Endodermal cell (in vitro differentiated cells): Measurements from ENCODE around the gene CLDN18. TPM values are rescaled to one million over a fixed set of nuclear protein-coding genes. Genes with fewer than 3 reads are reported as not detected.

ENCODE experiments used
- DNase-seq: peaks from one replicate; pipeline ENCODE4 v3.0.0-alpha.2; 2017
- H3K27ac ChIP-seq: 2 replicates; pipeline ENCODE4 v1.5.1; 2013; ENCODE audit warnings: mild to moderate bottlenecking, low read depth, low read length, moderate library complexity
- H3K27me3 ChIP-seq: 2 replicates; pipeline ENCODE4 v1.6.1; 2013; ENCODE audit warnings: mild to moderate bottlenecking, low read length, moderate library complexity; ENCODE audit not compliant: insufficient read depth, control insufficient read depth, poor library complexity, severe bottlenecking
- H3K36me3 ChIP-seq: 2 replicates; pipeline ENCODE4 v1.7.0; 2013; ENCODE audit warnings: mild to moderate bottlenecking, low read length, moderate library complexity; ENCODE audit not compliant: control insufficient read depth, insufficient read depth
- H3K4me1 ChIP-seq: one replicate; pipeline ENCODE4 v1.7.0; 2013; ENCODE audit warnings: low read length; ENCODE audit not compliant: control insufficient read depth, insufficient read depth
- H3K4me3 ChIP-seq: 2 replicates; pipeline ENCODE4 v1.5.1; 2013; ENCODE audit warnings: mild to moderate bottlenecking, low read length, moderate library complexity
- H3K9ac ChIP-seq: 2 replicates; pipeline ENCODE4 v1.6.1; 2013; ENCODE audit warnings: mild to moderate bottlenecking, low read length, moderate library complexity; ENCODE audit not compliant: poor library complexity, severe bottlenecking; ENCODE audit errors: extremely low read depth
- H3K9me3 ChIP-seq: 2 replicates; pipeline ENCODE4 v1.6.1; 2013; ENCODE audit warnings: mild to moderate bottlenecking, low read length, moderate library complexity; ENCODE audit not compliant: control insufficient read depth
- H3K27ac Mint-ChIP-seq: 2 replicates; pipeline ENCODE4 v1.8.0; 2020; ENCODE audit warnings: mixed read lengths
- H3K27me3 Mint-ChIP-seq: 2 replicates; pipeline ENCODE4 v1.8.0; 2021; ENCODE audit warnings: mild to moderate bottlenecking, mixed read lengths; ENCODE audit not compliant: insufficient read depth
- H3K36me3 Mint-ChIP-seq: 2 replicates; pipeline ENCODE4 v1.8.0; 2020; ENCODE audit warnings: low read depth, mixed read lengths
- H3K4me1 Mint-ChIP-seq: 2 replicates; pipeline ENCODE4 v1.8.0; 2020; ENCODE audit warnings: mixed read lengths
- H3K4me3 Mint-ChIP-seq: 2 replicates; pipeline ENCODE4 v1.8.0; 2020; ENCODE audit warnings: mild to moderate bottlenecking, moderate library complexity, mixed read lengths
- H3K9me3 Mint-ChIP-seq: 2 replicates; pipeline ENCODE4 v1.8.0; 2020; ENCODE audit warnings: mild to moderate bottlenecking, mixed read lengths
- WGBS, 2 experiments: methylation state at CpG; one replicate each; pipeline versions ENCODE4 v1.1.5 to v1.1.7; 2013; ENCODE audit warnings: missing lambda C conversion rate in 2 of 2, mixed read lengths in 1 of 2; ENCODE audit not compliant: insufficient coverage in 1 of 2, insufficient read length in 1 of 2; 5-methylcytosine and 5-hydroxymethylcytosine counted together
- total RNA-seq, 2 donors: library from RNA; stranded (reverse); fragmentation: NEBNext Ultra II Directional in 1 of 2; extraction: Animal tissue kit (Norgen Biotek cat#: 25700) in 1 of 2; gene quantifications; 2 replicates in 1 of 2; 3 replicates in 1 of 2; pipeline ENCODE4 v1.2.1, GENCODE V29; 2021
- TF ChIP-seq, protein P1 (sequence below): fragments of 200-600 bp; sonication (generic); conservative IDR thresholded peaks from 2 replicates; pipeline ENCODE4 v1.5.0; 2021; ENCODE audit warnings: antibody characterized with exemption, mild to moderate bottlenecking

CLDN18 gene
- total RNA-seq, 2 donors from 2014 or later = 0.13 to 0.27 TPM

DNA sequence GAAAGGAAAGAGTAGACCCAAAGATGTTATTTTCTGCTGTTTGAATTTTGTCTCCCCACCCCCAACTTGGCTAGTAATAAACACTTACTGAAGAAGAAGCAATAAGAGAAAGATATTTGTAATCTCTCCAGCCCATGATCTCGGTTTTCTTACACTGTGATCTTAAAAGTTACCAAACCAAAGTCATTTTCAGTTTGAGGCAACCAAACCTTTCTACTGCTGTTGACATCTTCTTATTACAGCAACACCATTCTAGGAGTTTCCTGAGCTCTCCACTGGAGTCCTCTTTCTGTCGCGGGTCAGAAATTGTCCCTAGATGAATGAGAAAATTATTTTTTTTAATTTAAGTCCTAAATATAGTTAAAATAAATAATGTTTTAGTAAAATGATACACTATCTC, 21.6 kb downstream of the CLDN18 start:
- H3K9me3 Mint-ChIP-seq = no peaks in the 10 kb centered on the region
- Histone ChIP-seq H3K4me3 (no peak overlapping the region), H3K27ac (no peak overlapping the region), H3K4me1 (peaks cover 3% of the 10 kb centered on the region), H3K27me3 (no peaks in the 10 kb centered on the region), H3K36me3 (peaks cover 12% of the 10 kb centered on the region), H3K9me3 (no peaks in the 10 kb centered on the region), H3K9ac (no peak overlapping the region)
- H3K4me1 Mint-ChIP-seq = no peaks in the 10 kb centered on the region
- WGBS, 2 experiments = 94 to 100% methylated on average over 1 of the region's 3 CpGs
- DNase-seq = no peak
- no peak overlapping the region for H3K4me3 Mint-ChIP-seq
- H3K27ac Mint-ChIP-seq = no peak overlapping the region
- H3K27me3 Mint-ChIP-seq = peaks cover 36% of the 10 kb centered on the region
- TF ChIP-seq, protein P1, sequence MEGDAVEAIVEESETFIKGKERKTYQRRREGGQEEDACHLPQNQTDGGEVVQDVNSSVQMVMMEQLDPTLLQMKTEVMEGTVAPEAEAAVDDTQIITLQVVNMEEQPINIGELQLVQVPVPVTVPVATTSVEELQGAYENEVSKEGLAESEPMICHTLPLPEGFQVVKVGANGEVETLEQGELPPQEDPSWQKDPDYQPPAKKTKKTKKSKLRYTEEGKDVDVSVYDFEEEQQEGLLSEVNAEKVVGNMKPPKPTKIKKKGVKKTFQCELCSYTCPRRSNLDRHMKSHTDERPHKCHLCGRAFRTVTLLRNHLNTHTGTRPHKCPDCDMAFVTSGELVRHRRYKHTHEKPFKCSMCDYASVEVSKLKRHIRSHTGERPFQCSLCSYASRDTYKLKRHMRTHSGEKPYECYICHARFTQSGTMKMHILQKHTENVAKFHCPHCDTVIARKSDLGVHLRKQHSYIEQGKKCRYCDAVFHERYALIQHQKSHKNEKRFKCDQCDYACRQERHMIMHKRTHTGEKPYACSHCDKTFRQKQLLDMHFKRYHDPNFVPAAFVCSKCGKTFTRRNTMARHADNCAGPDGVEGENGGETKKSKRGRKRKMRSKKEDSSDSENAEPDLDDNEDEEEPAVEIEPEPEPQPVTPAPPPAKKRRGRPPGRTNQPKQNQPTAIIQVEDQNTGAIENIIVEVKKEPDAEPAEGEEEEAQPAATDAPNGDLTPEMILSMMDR = no peak
- peaks cover 11% of the 10 kb centered on the region for H3K36me3 Mint-ChIP-seq

DNA sequence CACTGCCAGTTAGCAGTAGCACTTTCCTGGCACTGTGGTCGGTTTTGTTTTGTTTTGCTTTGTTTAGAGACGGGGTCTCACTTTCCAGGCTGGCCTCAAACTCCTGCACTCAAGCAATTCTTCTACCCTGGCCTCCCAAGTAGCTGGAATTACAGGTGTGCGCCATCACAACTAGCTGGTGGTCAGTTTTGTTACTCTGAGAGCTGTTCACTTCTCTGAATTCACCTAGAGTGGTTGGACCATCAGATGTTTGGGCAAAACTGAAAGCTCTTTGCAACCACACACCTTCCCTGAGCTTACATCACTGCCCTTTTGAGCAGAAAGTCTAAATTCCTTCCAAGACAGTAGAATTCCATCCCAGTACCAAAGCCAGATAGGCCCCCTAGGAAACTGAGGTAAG, 22.6 kb downstream of the CLDN18 start:
- Histone ChIP-seq H3K27me3 (no peaks in the 10 kb centered on the region), H3K4me1 (peaks cover 2% of the 10 kb centered on the region), H3K36me3 (peaks cover 7% of the 10 kb centered on the region), H3K9me3 (no peaks in the 10 kb centered on the region), H3K4me3 (no peak overlapping the region), H3K9ac (no peak overlapping the region), H3K27ac (no peak overlapping the region)
- Mint-ChIP-seq H3K36me3 (peaks cover 11% of the 10 kb centered on the region), H3K4me3 (no peak overlapping the region), H3K27me3 (peaks cover 31% of the 10 kb centered on the region), H3K9me3 (no peaks in the 10 kb centered on the region), H3K27ac (no peak overlapping the region), H3K4me1 (peaks cover 2% of the 10 kb centered on the region)
- TF ChIP-seq, protein P1 = no peak
- DNase-seq = no peak
- WGBS, 2 experiments = 86 to 89% methylated on average over 3 of the region's 3 CpGs

DNA sequence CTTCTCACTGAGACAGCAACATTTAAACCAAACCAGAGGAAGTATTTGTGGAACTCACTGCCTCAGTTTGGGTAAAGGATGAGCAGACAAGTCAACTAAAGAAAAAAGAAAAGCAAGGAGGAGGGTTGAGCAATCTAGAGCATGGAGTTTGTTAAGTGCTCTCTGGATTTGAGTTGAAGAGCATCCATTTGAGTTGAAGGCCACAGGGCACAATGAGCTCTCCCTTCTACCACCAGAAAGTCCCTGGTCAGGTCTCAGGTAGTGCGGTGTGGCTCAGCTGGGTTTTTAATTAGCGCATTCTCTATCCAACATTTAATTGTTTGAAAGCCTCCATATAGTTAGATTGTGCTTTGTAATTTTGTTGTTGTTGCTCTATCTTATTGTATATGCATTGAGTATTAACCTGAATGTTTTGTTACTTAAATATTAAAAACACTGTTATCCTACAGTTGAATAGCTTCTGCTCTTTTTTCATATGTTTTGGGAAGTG, 23.3 kb downstream of the CLDN18 start:
- H3K27me3 Mint-ChIP-seq = peaks cover 34% of the 10 kb centered on the region
- Histone ChIP-seq H3K9ac (no peak overlapping the region), H3K4me1 (no peaks in the 10 kb centered on the region), H3K4me3 (no peak overlapping the region), H3K27ac (no peak overlapping the region), H3K36me3 (peaks cover 7% of the 10 kb centered on the region), H3K9me3 (no peaks in the 10 kb centered on the region), H3K27me3 (no peaks in the 10 kb centered on the region)
- TF ChIP-seq, protein P1 = no peak
- H3K36me3 Mint-ChIP-seq = peaks cover 12% of the 10 kb centered on the region
- no peak overlapping the region for H3K27ac Mint-ChIP-seq
- H3K4me3 Mint-ChIP-seq = no peak overlapping the region
- no peak for DNase-seq
- no peaks in the 10 kb centered on the region for H3K9me3 Mint-ChIP-seq
- WGBS, 2 experiments = 100% methylated on average over 1 to 2 of the region's 2 CpGs
- H3K4me1 Mint-ChIP-seq = peaks cover 3% of the 10 kb centered on the region
